K562 treated with DMSO at 1 percent for 4 hours (cell line): ENCODE results near the gene TMC7. TPM values are rescaled to one million over a fixed set of nuclear protein-coding genes. Genes with fewer than 3 reads are reported as not detected.

Experiments
- total RNA-seq: library from RNA; unstranded; fragments of 300-600 nt; gene quantifications from 2 replicates; pipeline ENCODE4 v1.2.3, GENCODE V29; 2022; ENCODE audit not compliant: insufficient read depth

TMC7 gene
- total RNA-seq = 0.77 and 1.1 TPM in 2 replicates

DNA sequence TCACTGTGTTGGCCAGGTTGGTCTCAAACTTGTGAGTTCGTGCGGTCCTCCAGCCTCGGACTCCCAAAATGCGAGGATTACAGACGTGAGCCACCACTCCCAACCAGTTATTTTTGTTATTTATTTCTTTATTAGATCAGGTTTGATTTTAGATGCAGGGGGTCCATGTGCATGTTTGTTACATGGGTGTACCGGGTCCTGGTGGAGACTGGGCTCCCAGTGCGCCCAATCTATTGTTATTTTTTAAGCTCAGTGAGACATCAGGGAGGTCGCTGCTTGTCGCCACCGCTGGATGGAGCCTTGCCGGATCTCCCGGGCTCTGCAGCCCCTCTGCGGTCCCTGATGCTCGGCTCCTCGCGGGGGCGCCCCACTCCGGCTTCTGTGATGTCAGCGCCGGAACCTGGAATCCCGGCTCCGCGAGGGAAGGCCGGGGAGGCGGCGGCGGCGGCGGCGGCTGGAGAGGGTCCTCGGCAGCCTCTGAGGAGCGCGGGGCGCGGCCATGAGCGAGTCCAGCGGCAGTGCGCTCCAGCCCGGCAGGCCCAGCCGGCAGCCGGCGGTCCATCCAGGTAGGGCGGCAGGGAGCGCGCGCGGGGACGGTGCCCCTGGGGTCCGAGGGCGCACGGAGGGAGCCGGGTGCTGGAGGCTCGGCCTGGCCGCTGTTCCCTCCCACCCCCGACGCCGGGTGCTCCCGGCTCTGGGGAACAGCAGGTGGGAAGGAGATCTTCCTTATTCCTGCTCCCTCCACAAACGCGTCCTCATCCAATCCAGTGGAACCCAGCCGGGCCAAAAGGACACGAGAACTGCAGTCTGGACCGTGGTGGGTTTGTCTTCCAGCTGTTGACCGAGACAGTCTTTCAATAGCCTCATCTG is at the start of gene TMC7:
Gene TMC7, plus strand, starts transcription at position 370 of the 870 bp plus-strand sequence. Its CDS starts 130 bp downstream, at position 500.

DNA sequence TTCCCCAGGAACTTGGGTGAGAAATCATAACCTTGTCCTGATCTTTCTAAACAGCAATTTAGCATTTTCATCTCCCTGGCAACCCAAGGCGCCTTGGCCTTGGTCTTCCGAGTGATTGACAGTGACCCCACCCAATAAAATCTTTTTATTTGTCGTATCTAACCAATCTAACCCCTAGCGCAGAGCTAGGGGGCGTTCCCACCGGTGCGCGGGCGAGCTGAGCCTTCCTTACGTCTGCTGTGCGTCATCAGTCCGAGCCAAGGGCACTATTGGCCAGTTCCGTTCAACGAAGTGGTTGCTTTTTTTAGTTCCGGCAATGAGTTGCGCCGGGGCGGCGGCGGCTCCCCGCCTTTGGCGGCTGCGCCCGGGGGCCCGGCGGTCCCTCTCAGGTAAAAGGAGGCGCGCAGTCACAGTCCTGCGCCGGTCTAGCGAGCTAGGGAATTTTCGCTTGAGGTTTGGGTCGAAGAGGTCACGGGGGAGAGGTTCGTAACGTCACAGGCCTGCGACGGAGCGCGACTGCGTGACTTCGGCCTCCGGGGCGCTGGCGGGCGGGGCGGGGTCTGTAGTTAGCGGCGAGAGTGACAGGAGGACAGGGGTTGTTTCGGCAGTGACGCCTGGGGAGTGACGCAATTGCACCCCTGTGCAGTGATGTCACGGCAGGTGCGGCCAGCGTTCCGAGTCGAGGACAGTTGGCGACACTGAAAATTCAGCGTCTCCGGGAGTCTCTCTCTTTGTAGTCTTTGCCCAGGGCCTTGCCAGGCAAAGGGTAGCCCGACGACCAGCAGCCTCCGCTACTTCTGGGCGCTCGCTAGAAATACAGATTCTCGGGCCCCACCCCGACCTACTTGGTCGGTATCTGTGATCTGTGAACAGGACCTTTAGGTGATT is 83.9 kb downstream of the TMC7 start, which contains the start of gene COQ7:
Gene COQ7, plus strand, starts transcription at position 266 of the 888 bp plus-strand sequence. Its CDS starts 51 bp downstream, at position 317.

Other genes starting within 250 kb of the TMC7 start
- 5,627 and 6,248 TPM in 2 replicates for gene RPS15A, start 193.6 kb upstream of the TMC7 start, total RNA-seq
- 136 and 150 TPM in 2 replicates for gene ARL6IP1, start 182.4 kb upstream of the TMC7 start, total RNA-seq
- 11.3 and 19.1 TPM in 2 replicates for gene SMG1, start 57.5 kb upstream of the TMC7 start, total RNA-seq
- gene COQ7, start 83.7 kb downstream of the TMC7 start, total RNA-seq = 8.3 and 9.7 TPM in 2 replicates
- gene ITPRIPL2, start 130.0 kb downstream of the TMC7 start, total RNA-seq = 2.2 and 2.9 TPM in 2 replicates
- gene SYT17, start 184.3 kb downstream of the TMC7 start, total RNA-seq = not detected in 2 replicates